SK-N-SH treated with all-trans-retinoic acid at 6 μM for 48 hours (cell line): ENCODE results near the gene FOXI2.

Experiments
- ATAC-seq: fragments of 200-7000 bp; cut with Tn5 transposase; 3 replicates; pipeline ENCODE4 v1.9.1; 2020; ENCODE audit warnings: mild to moderate bottlenecking, moderate library complexity
- BACH2 ChIP-seq: fragments of 250-450 bp; sonication (Bioruptor Pico); IDR thresholded peaks from 2 replicates; pipeline ENCODE4 v1.9.0; 2021; ENCODE audit warnings: mild to moderate bottlenecking, borderline replicate concordance
- CREB5 ChIP-seq: fragments of 250-450 bp; sonication (Bioruptor Pico); IDR thresholded peaks from 2 replicates; pipeline ENCODE4 v1.5.1; 2020; ENCODE audit warnings: low read depth, mild to moderate bottlenecking, moderate library complexity
- CSDC2 ChIP-seq: fragments of 250-450 bp; sonication (Bioruptor Pico); IDR thresholded peaks from 2 replicates; pipeline ENCODE4 v1.5.0; 2020; ENCODE audit warnings: mild to moderate bottlenecking, moderate library complexity
- CSRNP3 ChIP-seq: fragments of 250-450 bp; sonication (Bioruptor Pico); IDR thresholded peaks from 2 replicates; pipeline ENCODE4 v1.5.1; 2021; ENCODE audit warnings: mild to moderate bottlenecking, moderate library complexity
- ESRRG ChIP-seq: fragments of 250-450 bp; sonication (Bioruptor Pico); IDR thresholded peaks from 2 replicates; pipeline ENCODE4 v1.6.1; 2021; ENCODE audit warnings: mild to moderate bottlenecking
- ISL1 ChIP-seq: fragments of 250-450 bp; sonication (Bioruptor Pico); IDR thresholded peaks from 2 replicates; pipeline ENCODE4 v2.1.2; 2022; ENCODE audit warnings: mild to moderate bottlenecking, moderate library complexity
- PATZ1 ChIP-seq: fragments of 250-450 bp; sonication (Bioruptor Pico); IDR thresholded peaks from 2 replicates; pipeline ENCODE4 v1.8.0; 2020; ENCODE audit warnings: mild to moderate bottlenecking, moderate library complexity, borderline replicate concordance
- POU6F1 ChIP-seq: fragments of 250-450 bp; sonication (Bioruptor Pico); IDR thresholded peaks from 2 replicates; pipeline ENCODE4 v1.8.0; 2021; ENCODE audit warnings: low read depth, mild to moderate bottlenecking, moderate library complexity, borderline replicate concordance
- PPARA ChIP-seq: fragments of 250-450 bp; sonication (Bioruptor Pico); IDR thresholded peaks from 2 replicates; pipeline ENCODE4 v1.5.0; 2020; ENCODE audit warnings: mild to moderate bottlenecking, borderline replicate concordance
- RARB ChIP-seq: fragments of 250-450 bp; sonication (Bioruptor Pico); IDR thresholded peaks from 2 replicates; pipeline ENCODE4 v1.8.0; 2021; ENCODE audit warnings: mild to moderate bottlenecking, moderate library complexity
- SNAI2 ChIP-seq: fragments of 250-450 bp; sonication (Bioruptor Pico); IDR thresholded peaks from 2 replicates; pipeline ENCODE4 v1.5.0; 2020; ENCODE audit warnings: mild to moderate bottlenecking, moderate library complexity
- TCF4 ChIP-seq: fragments of 250-450 bp; sonication (Bioruptor Pico); IDR thresholded peaks from 2 replicates; pipeline ENCODE4 v1.8.0; 2021; ENCODE audit warnings: mild to moderate bottlenecking, moderate library complexity, borderline replicate concordance
- TOX ChIP-seq: fragments of 250-450 bp; sonication (Bioruptor Pico); IDR thresholded peaks from 2 replicates; pipeline ENCODE4 v1.8.0; 2021; ENCODE audit warnings: mild to moderate bottlenecking, moderate library complexity, borderline replicate concordance
- ZC3H10 ChIP-seq: fragments of 250-450 bp; sonication (Bioruptor Pico); IDR thresholded peaks from 2 replicates; pipeline ENCODE4 v1.5.1; 2021; ENCODE audit warnings: mild to moderate bottlenecking, moderate library complexity
- ZFP3 ChIP-seq: fragments of 250-450 bp; sonication (Bioruptor Pico); IDR thresholded peaks from 2 replicates; pipeline ENCODE4 v1.5.0; 2020; ENCODE audit warnings: mild to moderate bottlenecking, moderate library complexity
- ZFP30 ChIP-seq: fragments of 450-650 bp; formaldehyde crosslinking; IDR thresholded peaks from 2 replicates; pipeline ENCODE4 v1.5.0; 2022; ENCODE audit warnings: mild to moderate bottlenecking, moderate library complexity
- ZNF565 ChIP-seq: fragments of 450-650 bp; formaldehyde crosslinking; conservative IDR thresholded peaks from 2 replicates; pipeline ENCODE4 v1.5.0; 2020; ENCODE audit warnings: low read depth, mild to moderate bottlenecking, moderate library complexity
- ZNF8 ChIP-seq: fragments of 450-650 bp; formaldehyde crosslinking; IDR thresholded peaks from 2 replicates; pipeline ENCODE4 v1.5.0; 2020; ENCODE audit warnings: mild to moderate bottlenecking, moderate library complexity

Gene FOXI2

GRCh38 chr10:127694580-127695193 is 42.3 kb upstream of the FOXI2 start:
- peak; percentile 47; the same call in 2 of the 3 replicates for ATAC-seq
- TF ChIP-seq ESRRG (CRISPR knock-in tag): no peak
- TF ChIP-seq ZC3H10: no peak
- no peak for TF ChIP-seq ZFP3 (CRISPR knock-in tag)
- TF ChIP-seq ZNF8: no peak
- TF ChIP-seq TOX: no peak
- no peak for TF ChIP-seq CREB5 (CRISPR knock-in tag)
- TF ChIP-seq RARB (CRISPR knock-in tag): no peak
- no peak for TF ChIP-seq CSDC2
- no peak for TF ChIP-seq ISL1
- TF ChIP-seq TCF4 (CRISPR knock-in tag): no peak
- TF ChIP-seq ZFP30 (CRISPR knock-in tag): no peak
- no peak for TF ChIP-seq PPARA
- no peak for TF ChIP-seq BACH2 (CRISPR knock-in tag)
- TF ChIP-seq PATZ1: no peak
- TF ChIP-seq POU6F1: no peak
- TF ChIP-seq, all 23 proteins: peak for 0

- no peak for ATAC-seq
- TF ChIP-seq PATZ1: no peak
- TF ChIP-seq, all 23 proteins: peak for 0
Observed at GRCh38 chr10:127695431-127695830, 41.6 kb upstream of the FOXI2 start.

GRCh38 chr10:127698886-127699285 is 38.1 kb upstream of the FOXI2 start:
- no peak for ATAC-seq

GRCh38 chr10:127699311-127699710 is 37.7 kb upstream of the FOXI2 start:
- no peak for ATAC-seq

More at GRCh38 chr10:127698886-127699285, 38.1 kb upstream of the FOXI2 start:
- TF ChIP-seq SNAI2 (CRISPR knock-in tag): no peak
- no peak for TF ChIP-seq ZNF565 (CRISPR knock-in tag)

More at GRCh38 chr10:127699311-127699710, 37.7 kb upstream of the FOXI2 start:
- no peak for TF ChIP-seq TOX
- no peak for TF ChIP-seq ZFP30 (CRISPR knock-in tag)
- TF ChIP-seq ISL1: no peak
- no peak for TF ChIP-seq CSRNP3 (CRISPR knock-in tag)
- TF ChIP-seq PATZ1: no peak
- TF ChIP-seq RARB (CRISPR knock-in tag): no peak
- TF ChIP-seq ZFP3 (CRISPR knock-in tag): no peak
- no peak for TF ChIP-seq SNAI2 (CRISPR knock-in tag)
- TF ChIP-seq PPARA: no peak
- no peak for TF ChIP-seq POU6F1
- TF ChIP-seq, all 23 proteins: peak for 0
